ENCODE results near the gene RC3H1. TPM values are rescaled to one million over a fixed set of nuclear protein-coding genes. Genes with fewer than 3 reads are reported as not detected.
"Not testable (repeated sequence)": the region's sequence is repeated elsewhere in the genome, so short reads cannot be mapped to it uniquely, and the experiment has no call there.

RC3H1 gene
- polyA plus RNA-seq (ENCODE audit: insufficient read length in 4 of 4): 10 to 100 TPM; 10.0 to 15.9 (median 11.6) TPM

GRCh38 chr1:174022080-174022975 lies at the start of gene RC3H1:
RC3H1 (minus strand) TSS chr1:174022357; CDS start chr1:173992985, 29,372 bp downstream.
- DNase-seq (ENCODE audit: low read depth in 4 of 4, low spot score in 2 of 4): peak; percentile 78 to 87 (median 82)

DNA sequence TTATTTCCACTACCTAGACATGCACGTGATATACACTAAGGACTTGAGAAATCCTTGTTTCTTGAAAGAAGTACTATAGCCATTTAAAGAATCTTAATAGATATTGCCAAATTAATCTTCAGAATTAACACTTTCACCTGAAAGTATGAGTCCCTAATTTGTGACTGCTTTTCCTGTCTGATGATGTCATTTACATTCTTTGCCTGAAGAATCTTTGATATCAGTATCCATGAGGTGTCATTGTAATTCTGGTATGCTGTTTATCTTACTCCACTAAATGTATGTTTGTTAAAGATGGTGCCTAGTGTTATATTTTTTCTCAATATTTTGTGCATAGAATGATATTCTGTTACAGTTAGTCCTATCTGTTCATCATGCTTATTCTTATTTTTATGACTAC lies 48.5 kb upstream of the RC3H1 start:
- no peak for DNase-seq (ENCODE audit: low read depth in 4 of 4, low spot score in 2 of 4)

GRCh38 chr1:174068000-174068399 lies 45.8 kb upstream of the RC3H1 start:
- DNase-seq (ENCODE audit: low read depth in 4 of 4, low spot score in 2 of 4): no peak

DNA sequence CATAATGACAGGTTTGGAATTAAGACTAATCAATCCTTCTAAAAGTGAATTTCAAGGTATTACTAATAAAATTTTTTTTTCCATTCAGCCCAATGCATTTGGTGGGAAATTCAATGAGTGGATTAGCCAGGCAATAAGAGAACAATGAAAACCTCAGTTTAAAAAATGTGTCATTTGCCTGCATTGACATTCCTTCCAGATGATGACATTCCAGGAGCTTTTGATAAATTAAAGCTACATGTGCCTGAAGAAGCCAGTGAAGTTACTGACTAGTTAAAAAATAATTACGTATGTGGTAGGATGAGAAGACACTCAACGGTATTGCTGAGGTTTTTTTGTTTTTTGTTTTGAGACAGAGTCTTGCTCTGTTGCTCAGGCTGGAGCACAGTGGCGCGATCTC lies 37.9 kb upstream of the RC3H1 start:
- DNase-seq (ENCODE audit: low read depth in 4 of 4, low spot score in 2 of 4): no peak

GRCh38 chr1:174058624-174059023 lies 36.5 kb upstream of the RC3H1 start:
- no peak for DNase-seq (ENCODE audit: low read depth in 4 of 4, low spot score in 2 of 4)

DNA sequence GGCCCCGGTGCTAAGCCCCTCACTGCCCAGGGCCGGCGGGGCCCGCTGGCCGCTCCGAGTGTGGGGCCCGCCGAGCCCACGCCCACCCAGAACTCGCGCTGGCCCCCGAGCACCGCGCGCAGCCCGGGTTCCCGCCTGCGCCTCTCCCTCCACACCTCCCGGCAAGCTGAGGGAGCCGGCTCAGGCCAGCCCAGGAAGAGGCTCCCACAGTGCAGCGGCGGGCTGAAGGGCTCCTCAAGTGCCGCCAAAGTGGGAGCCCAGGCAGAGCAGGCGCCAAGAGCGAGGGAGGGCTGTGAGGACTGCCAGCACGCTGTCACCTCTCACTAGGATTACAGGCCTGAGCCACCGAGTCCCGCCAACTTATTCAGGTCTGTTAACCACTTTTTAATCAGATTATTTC lies 34.5 kb upstream of the RC3H1 start:
- DNase-seq (ENCODE audit: low read depth in 4 of 4, low spot score in 2 of 4): not testable (repeated sequence)

DNA sequence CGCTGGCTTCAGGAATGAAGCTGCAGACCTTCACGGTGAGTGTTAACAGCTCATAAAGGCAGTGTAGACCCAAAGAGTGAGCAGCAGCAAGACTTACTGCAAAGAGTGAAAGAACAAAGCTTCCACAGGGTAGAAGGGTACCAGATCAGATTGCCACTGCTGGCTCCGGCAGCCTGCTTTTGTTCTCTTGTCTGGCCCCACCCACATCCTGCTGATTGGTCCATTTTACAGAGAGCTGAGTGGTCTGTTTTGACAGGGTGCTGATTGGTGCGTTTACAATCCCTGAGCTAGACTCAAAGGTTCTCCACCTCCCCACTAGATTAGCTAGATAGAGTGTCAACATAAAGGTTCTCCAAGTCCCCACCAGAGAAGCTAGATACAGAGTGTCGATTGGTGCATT lies 33.6 kb upstream of the RC3H1 start:
- not testable (repeated sequence) for DNase-seq (ENCODE audit: low read depth in 4 of 4, low spot score in 2 of 4)

GRCh38 chr1:174053826-174054225 lies 31.7 kb upstream of the RC3H1 start:
- DNase-seq (ENCODE audit: low read depth in 4 of 4, low spot score in 2 of 4): no peak

GRCh38 chr1:174052621-174053020 lies 30.5 kb upstream of the RC3H1 start:
- DNase-seq (ENCODE audit: low read depth in 4 of 4, low spot score in 2 of 4): no peak

GRCh38 chr1:174051956-174052355 lies 29.8 kb upstream of the RC3H1 start:
- DNase-seq (ENCODE audit: low read depth in 4 of 4, low spot score in 2 of 4): no peak

- DNase-seq (ENCODE audit: low read depth in 4 of 4, low spot score in 2 of 4): no peak
Measured at GRCh38 chr1:174049514-174049913, 27.4 kb upstream of the RC3H1 start.

DNA sequence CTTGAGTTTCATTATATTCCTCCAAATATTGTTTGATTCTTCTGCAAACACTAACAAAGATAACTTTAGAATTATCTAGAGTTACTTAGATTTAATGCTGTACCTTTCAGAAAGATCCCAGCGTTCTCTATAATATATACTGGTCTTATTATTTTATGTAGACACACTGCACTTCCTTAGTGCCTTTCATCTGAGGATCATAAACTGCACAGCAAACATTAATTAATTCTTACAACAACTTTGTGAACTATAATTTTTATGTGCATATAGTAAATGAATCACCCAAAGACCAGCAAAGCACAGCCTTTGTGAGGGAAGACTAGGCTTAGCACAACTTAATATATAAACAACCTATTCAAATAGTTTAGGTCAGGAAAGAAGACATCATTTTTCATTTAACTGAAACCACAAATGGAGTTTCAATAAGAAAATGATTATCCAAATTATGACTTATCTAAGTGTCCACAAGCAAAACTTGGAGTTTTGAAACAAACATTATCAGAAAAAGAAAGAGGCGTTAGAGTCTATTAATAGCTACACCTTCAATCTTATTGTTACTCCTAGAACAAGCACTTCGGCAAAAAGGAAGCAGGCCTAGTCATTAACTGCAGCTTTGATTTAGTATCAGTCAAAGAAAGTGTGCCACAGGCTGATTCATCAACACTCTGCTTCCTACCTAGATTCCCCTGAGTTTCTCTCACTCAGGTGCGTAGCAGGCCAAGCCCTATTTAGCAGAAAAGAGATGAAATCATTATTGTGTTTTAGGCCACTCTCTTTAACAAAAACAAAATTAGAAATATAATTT lies 22.5 kb upstream of the RC3H1 start:
- no peak for DNase-seq (ENCODE audit: low read depth in 4 of 4, low spot score in 2 of 4)

- not testable (repeated sequence) for DNase-seq (ENCODE audit: low read depth in 4 of 4, low spot score in 2 of 4)
Measured at GRCh38 chr1:174042509-174042908, 20.4 kb upstream of the RC3H1 start.

GRCh38 chr1:174041369-174041768 lies 19.2 kb upstream of the RC3H1 start:
- DNase-seq (ENCODE audit: low read depth in 4 of 4, low spot score in 2 of 4): no peak

- no peak for DNase-seq (ENCODE audit: low read depth in 4 of 4, low spot score in 2 of 4)
Measured at GRCh38 chr1:174040387-174040786, 18.2 kb upstream of the RC3H1 start.

- DNase-seq (ENCODE audit: low read depth in 4 of 4, low spot score in 2 of 4): no peak
Measured at GRCh38 chr1:174039027-174039426, 16.9 kb upstream of the RC3H1 start.

GRCh38 chr1:174036798-174037197 lies 14.6 kb upstream of the RC3H1 start:
- no peak for DNase-seq (ENCODE audit: low read depth in 4 of 4, low spot score in 2 of 4)

DNA sequence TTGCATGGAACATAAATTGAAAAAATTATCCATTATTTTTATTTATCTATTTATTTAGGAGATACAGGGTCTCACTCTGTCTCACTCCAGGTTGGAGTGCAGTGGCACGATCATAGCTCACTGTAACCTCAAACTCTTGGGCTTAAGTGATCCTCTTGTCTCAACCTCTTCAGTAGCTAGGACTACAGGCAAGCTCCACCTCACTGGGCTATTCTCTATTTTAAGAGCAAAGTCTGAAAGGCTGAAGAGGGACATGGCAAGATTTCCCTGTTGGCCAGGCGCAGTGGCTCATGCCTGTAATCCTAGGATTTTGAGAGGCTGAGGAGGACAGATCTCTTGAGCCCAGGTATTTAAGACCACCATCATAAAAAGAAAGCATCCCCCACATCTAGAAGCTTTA lies 14.0 kb upstream of the RC3H1 start:
- no peak for DNase-seq (ENCODE audit: low read depth in 4 of 4, low spot score in 2 of 4)

DNA sequence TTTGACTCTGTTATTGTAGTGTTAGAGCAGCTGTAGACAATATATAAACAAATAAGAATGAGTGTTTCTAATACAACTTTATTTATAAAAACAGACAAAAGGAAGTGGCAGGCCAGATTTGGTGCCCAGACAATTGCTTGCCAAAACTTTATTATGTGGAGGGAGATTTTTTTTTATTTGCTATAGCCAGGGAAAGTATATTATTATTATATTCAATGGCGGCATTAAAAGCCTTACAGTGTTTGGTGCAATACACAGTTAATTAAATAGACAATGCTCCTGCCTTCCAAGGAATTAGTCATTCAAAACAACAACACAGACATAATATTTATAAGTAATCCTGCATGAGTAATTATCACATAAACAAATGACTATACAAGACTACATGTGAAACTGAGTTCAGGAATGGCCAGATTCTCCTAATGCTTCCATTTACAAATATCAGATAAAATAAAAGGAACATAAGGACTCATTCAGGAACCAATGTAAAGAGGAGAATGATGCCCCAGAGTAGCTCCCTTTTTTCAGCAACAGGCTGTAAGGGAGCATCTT lies 10.6 kb upstream of the RC3H1 start:
- no peak for DNase-seq (ENCODE audit: low read depth in 4 of 4, low spot score in 2 of 4)

- DNase-seq (ENCODE audit: low read depth in 4 of 4, low spot score in 2 of 4): no peak
Measured at GRCh38 chr1:174031099-174031498, 8.9 kb upstream of the RC3H1 start.

- no peak for DNase-seq (ENCODE audit: low read depth in 4 of 4, low spot score in 2 of 4)
Measured at GRCh38 chr1:174028495-174028894, 6.3 kb upstream of the RC3H1 start.
